IPS-18c (cell line): ENCODE measurements around the gene MISP.
"Not testable (repeated sequence)": the region's sequence is repeated elsewhere in the genome, so short reads cannot be mapped to it uniquely, and the experiment has no call there.

Experiments
- H3K4me3 ChIP-seq: 2 replicates; pipeline ENCODE4 v1.7.0; 2013; ENCODE audit warnings: low read depth, mild to moderate bottlenecking, low read length, moderate library complexity; ENCODE audit not compliant: insufficient read depth
- H3K9me3 ChIP-seq: one replicate; pipeline ENCODE4 v1.6.1; 2013; ENCODE audit warnings: mild to moderate bottlenecking, low read length, moderate library complexity; ENCODE audit not compliant: control insufficient read depth, insufficient read depth

Gene MISP

GRCh38 chr19:720345-721160 is 30.4 kb upstream of the MISP start:
- Histone ChIP-seq H3K9me3 (no peaks in the 10 kb centered on the region), H3K4me3 (0 out of 2 replicates have a peak overlapping the region, but pooled peaks have one; percentile 3)

DNA sequence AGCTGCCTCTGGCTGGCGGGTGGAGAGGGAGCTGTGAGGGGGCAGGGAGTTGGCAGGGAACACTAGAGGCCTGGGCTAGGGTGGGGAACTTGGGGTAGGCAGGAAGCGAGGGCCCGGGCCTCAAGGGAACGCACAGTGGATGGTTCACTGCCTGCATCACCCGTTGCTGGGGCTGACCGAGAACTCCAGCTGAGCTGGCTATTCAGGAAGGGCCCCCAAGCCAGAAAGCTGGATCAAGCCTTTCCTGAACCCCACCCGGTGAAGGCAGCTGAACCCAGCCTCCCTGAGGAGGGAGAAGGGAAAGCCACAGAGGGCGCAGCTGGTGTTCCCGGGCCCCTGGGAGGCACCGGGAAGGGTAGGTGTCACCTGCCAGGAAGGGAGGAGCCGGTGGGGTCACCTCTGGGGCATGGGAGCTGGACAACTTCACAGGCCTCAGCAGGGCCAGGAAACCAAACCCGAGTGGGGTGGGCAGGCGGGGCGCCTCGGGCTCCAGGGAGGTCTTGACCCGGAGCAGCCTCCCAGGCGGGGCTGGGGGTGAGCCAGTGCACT is 28.3 kb upstream of the MISP start:
- H3K9me3 ChIP-seq: peaks cover 2% of the 10 kb centered on the region
- H3K4me3 ChIP-seq: no peak overlapping the region

- no peak overlapping the region for H3K4me3 ChIP-seq
Observed at GRCh38 chr19:723247-723646, 27.7 kb upstream of the MISP start.

GRCh38 chr19:723714-724113 is 27.2 kb upstream of the MISP start:
- H3K4me3 ChIP-seq: no peak overlapping the region
- peaks cover 2% of the 10 kb centered on the region for H3K9me3 ChIP-seq

More at GRCh38 chr19:723247-723646, 27.7 kb upstream of the MISP start:
- H3K9me3 ChIP-seq: peaks cover 2% of the 10 kb centered on the region

GRCh38 chr19:725461-726089 is 25.3 kb upstream of the MISP start:
- Histone ChIP-seq H3K9me3 (peaks cover 2% of the 10 kb centered on the region), H3K4me3 (no peak overlapping the region)

DNA sequence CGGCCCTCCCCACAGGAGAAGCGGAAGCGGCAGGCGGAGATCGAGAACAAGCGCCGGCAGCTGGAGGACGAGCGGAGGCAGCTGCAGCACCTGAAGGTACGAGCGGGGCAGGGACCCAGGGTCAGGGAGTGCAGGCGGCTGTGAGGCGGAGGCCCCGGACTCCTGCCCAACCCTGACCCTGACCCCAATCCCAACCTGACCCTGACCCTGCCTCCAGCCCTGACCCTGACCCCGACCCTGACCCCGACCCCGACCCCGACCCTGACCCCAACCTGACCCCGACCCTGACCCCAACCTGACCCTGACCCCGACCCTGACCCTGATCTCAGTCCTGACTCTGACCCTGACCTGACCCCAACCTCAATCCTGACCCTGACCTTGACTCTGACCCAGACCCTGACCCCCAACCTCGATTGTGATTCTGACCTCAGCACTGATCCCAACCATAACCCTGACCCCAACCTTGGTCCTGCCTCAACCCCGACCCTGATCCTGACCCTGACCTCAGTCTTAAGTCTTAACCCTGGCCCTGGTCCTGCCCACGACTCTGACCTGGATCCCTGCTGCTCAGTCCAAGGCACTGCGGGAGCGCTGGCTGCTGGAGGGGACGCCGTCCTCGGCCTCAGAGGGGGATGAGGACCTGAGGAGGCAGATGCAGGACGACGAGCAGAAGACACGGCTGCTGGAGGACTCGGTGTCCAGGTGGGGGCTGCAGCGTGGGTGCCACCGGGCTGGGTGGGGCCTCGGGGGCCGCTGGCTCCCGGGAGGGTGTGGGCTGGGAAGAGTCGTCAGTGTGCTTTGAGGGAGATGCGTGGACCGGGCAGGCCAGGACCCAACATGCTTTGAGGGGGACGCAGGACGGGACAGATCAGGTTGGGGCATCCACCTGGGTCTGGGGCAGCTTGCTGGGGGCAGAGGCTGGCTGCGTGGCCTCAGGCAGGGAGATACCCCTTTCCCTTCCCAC is 23.6 kb upstream of the MISP start:
- H3K9me3 ChIP-seq: peaks cover 2% of the 10 kb centered on the region
- no peak overlapping the region for H3K4me3 ChIP-seq

- Histone ChIP-seq H3K9me3 (peaks cover 2% of the 10 kb centered on the region), H3K4me3 (no peak overlapping the region)
Observed at GRCh38 chr19:728011-728410, 22.9 kb upstream of the MISP start.

- not testable (repeated sequence) for H3K9me3 ChIP-seq, H3K4me3 ChIP-seq
Observed at GRCh38 chr19:729564-729963, 21.3 kb upstream of the MISP start.

- H3K4me3 ChIP-seq: no peak overlapping the region
- H3K9me3 ChIP-seq: peaks cover 2% of the 10 kb centered on the region
Observed at GRCh38 chr19:729965-730668, 20.8 kb upstream of the MISP start.

DNA sequence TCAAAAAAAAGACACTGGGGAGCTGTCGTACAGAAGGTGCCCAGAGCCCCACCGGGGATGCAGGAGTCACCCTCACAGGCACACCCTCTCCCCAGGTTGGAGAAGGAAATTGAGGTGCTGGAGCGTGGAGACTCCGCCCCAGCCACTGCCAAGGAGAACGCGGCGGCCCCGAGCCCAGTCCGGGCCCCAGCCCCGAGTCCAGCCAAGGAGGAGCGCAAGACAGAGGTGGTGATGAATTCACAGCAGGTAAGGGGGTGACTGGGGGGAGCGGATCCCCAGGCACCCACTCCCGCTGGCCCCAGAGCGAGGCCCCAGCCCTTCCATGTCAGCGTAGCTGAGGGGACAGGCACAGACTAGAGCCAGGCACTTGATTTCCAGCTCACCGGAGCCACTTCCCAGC is 19.9 kb upstream of the MISP start:
- Histone ChIP-seq H3K4me3 (no peak overlapping the region), H3K9me3 (peaks cover 2% of the 10 kb centered on the region)

- Histone ChIP-seq H3K4me3 (no peak overlapping the region), H3K9me3 (no peaks in the 10 kb centered on the region)
Observed at GRCh38 chr19:732148-733069, 18.5 kb upstream of the MISP start.

DNA sequence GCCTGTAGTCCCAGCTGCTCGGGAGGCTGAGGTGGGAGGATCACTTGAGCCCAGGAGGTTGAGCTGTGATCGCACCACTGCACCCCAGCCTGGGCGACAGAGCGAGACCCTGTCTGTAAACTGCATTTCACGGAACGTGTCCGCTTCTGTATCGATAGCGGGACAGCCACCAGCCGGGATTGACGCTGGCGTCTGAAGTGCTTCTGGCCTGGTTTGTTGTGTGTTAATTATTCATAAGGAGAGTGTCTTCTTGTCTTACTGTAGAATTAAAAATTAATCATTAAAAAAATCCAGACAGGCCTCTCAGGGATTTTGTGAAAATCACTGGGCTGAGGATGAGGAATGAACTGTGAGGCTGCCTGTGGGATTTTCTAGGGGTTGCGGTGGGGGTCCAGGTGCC is 16.2 kb upstream of the MISP start:
- no peak overlapping the region for H3K4me3 ChIP-seq
- no peaks in the 10 kb centered on the region for H3K9me3 ChIP-seq

DNA sequence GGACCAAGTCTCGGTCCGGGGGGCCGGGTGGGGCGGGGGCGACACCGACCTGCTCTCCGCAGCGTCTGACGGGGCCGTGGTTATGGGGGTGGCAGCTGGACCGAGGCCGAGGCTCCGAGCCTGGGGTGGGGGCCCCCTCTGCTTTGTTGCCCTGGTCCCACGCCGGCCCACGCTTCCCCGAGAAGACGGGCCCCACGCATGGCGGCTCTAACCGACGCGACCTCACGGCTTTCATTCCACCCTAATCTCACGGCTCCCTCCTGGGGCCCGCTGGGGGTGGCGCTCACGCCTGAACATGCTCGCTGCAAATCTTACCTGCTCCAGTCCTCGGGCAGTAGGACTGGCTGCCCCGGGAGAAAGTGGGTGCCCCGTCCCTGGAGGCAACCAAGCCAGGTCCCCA is 14.8 kb upstream of the MISP start:
- H3K9me3 ChIP-seq: no peaks in the 10 kb centered on the region
- no peak overlapping the region for H3K4me3 ChIP-seq

DNA sequence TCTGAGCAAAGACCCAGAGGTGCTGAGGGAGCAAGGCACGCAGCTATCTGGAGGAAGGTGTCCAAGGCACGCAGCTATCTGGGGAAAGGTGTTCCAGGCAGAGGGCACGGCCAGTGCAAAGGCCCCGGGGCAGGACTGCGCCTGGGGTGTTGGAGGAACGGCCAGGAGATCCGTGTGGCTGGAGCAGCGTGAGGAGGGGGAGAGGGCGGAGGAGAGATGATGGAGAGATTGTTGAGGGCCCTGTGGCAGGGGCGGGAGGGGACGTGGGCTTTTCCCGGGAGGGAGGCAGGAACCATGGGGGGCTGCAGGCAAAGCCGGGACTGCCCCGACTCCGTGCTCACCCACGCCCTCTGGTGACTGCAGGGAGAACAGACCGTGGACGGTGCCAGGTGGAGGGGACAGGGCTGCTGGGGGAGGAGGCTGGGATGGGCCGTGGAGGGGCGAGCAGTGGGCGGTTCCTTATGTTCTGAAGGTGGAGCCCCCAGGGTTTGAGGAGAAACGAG is 13.3 kb upstream of the MISP start:
- peaks cover 2% of the 10 kb centered on the region for H3K9me3 ChIP-seq
- no peak overlapping the region for H3K4me3 ChIP-seq

- H3K4me3 ChIP-seq: no peak overlapping the region
- peaks cover 2% of the 10 kb centered on the region for H3K9me3 ChIP-seq
Observed at GRCh38 chr19:738509-739128, 12.3 kb upstream of the MISP start.
